ENCODE data around the gene TTLL5. TPM values are rescaled to one million over a fixed set of nuclear protein-coding genes. Genes with fewer than 3 reads are reported as not detected.

TTLL5 gene
- total and polyA plus RNA-seq, 2 of the 4 experiments (the other 2 are of a cell fraction): 11.9 to 16.7 TPM

DNA sequence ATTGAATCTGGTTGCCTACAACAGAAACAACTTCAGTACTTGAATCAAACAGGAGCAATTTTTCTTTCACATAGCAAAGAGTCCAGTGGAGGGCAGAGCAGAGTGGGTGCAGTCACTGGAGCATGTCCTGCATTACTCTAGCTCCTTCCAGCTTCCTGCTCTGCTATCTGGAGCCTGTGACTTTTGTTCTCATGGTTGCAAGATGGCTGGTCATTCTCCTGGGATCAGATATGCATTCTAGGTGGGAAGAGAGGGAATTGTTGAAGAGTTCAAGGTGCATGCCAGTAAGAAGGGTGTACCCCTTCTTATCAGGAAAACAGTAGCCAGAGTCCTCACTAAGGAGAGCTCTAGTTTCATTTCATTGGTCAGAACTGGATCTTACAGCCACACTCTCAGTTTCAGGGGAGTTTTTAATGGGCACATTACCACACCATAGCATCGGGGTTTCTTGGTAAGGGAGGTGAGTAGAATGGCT is 332.6 kb downstream of the TTLL5 start:
- H3K4me3 ChIP-seq (ENCODE audit: insufficient read depth, low read depth, low read length): no peak overlapping the region
- CTCF ChIA-PET: interaction anchor here (1.7 to 2.3 kb wide), 3 partner anchors 11 to 282 kb away, joined by 5 to 7 read pairs (median 7); no protein-coding TSS in a partner anchor
- no peak for TF ChIP-seq CHD1 (IDR thresholded peaks at IDR 0.05; ENCODE audit: low read depth, low read length)
- TF ChIP-seq NFE2L2 (IDR thresholded peaks at IDR 0.05; ENCODE audit: low read depth, low read length): no peak
- intact Hi-C loops (cut with micrococcal nuclease): no loop called here
- POLR2A ChIA-PET (ENCODE audit: unreplicated experiment): no interaction called here
- no peak overlapping the region for H3K56ac ChIP-seq (ENCODE audit: extremely low read depth, insufficient read depth, low read length)
- H3K18ac ChIP-seq (ENCODE audit: low read depth, low read length): no peak overlapping the region
- no peak overlapping the region; the same call in 1 of the 2 replicates for H4K91ac ChIP-seq (ENCODE audit: insufficient read depth, low read depth, low read length)
- DNase-seq (no peak), ATAC-seq (ENCODE audit: low read depth) (no peak)
- in situ Hi-C loops (cut with MboI; ENCODE audit: low sequenced_read_pairs): loop anchor here (25.0 kb wide), 1 partner anchor 1069 kb away; no protein-coding TSS in a partner anchor
- no peaks in the 10 kb centered on the region; the same call in 1 of the 2 replicates for H4K20me1 ChIP-seq (ENCODE audit: insufficient read depth, low read length)
- no peak overlapping the region for H3K4ac ChIP-seq (ENCODE audit: low read depth, low read length)
- H4K5ac ChIP-seq (ENCODE audit: low read depth, low read length): no peak overlapping the region
- H3K4me2 ChIP-seq (ENCODE audit: low read depth, low read length): no peak overlapping the region; the same call in 1 of the 2 replicates
- H3K36me3 ChIP-seq (ENCODE audit: control insufficient read depth, insufficient read depth, low read length): peaks cover 25% of the 10 kb centered on the region
- H3K27ac ChIP-seq (ENCODE audit: insufficient read depth, low read length): no peak overlapping the region
- H3K79me1 ChIP-seq (ENCODE audit: low read depth in 1 of 2, low read length in 2 of 2): peaks cover 8 to 10% of the 10 kb centered on the region in 2 experiments; a peak in 2 of 4 replicates
- no peaks in the 10 kb centered on the region for H3K27me3 ChIP-seq (ENCODE audit: control insufficient read depth, insufficient read depth, low read length)
- H3K23ac ChIP-seq (ENCODE audit: low read depth, low read length): no peak overlapping the region
- WGBS, 2 experiments (ENCODE audit: extremely low coverage in 2 of 2, insufficient read length in 1 of 2): no CpG with 5 or more reads among the region's 1 CpG
- H2BK15ac ChIP-seq (ENCODE audit: low read depth, low read length): peak overlapping the region; percentile 32; the same call in 1 of the 3 replicates
- no peak overlapping the region for H2AK9ac ChIP-seq (replicated peaks; ENCODE audit: low read depth, low read length, poor library complexity)
- no TSS peak for BruUV-seq (replicated peaks)
- H3K9me3 ChIP-seq (ENCODE audit: control insufficient read depth, insufficient read depth, low read length): no peaks in the 10 kb centered on the region
- H3K4me1 ChIP-seq (ENCODE audit: control insufficient read depth, insufficient read depth, low read length): peaks cover 11% of the 10 kb centered on the region
- H3K14ac ChIP-seq (replicated peaks; ENCODE audit: low read depth, low read length): no peak overlapping the region
- no peak overlapping the region for H4K8ac ChIP-seq (ENCODE audit: low read depth in 2 of 2, low read length in 2 of 2)
- H2BK5ac ChIP-seq (ENCODE audit: low read depth, low read length, poor library complexity, severe bottlenecking): no peak overlapping the region
- no peak overlapping the region for H3K9ac ChIP-seq (ENCODE audit: low read depth, low read length)
- peaks cover 8% of the 10 kb centered on the region for H3K9me1 ChIP-seq (ENCODE audit: insufficient read depth, low read length)
- H2BK20ac ChIP-seq (ENCODE audit: low read depth, low read length): peak overlapping the region; percentile 58; the same call in 1 of the 2 replicates
- 0 out of 2 replicates have a peak overlapping the region, but pooled peaks have one; percentile 44 for H2BK120ac ChIP-seq (ENCODE audit: low read depth, low read length)
- 0 out of 2 replicates have a peak overlapping the region, but pooled peaks have one; percentile 9 for H2AK5ac ChIP-seq (ENCODE audit: low read depth, low read length)
- dilution Hi-C loops (cut with HindIII; ENCODE audit: low sequenced_read_pairs, unreplicated experiment): no loop called here
- H2AFZ ChIP-seq (replicated peaks; ENCODE audit: low read length, poor library complexity): no peak overlapping the region
